Bronchial epithelial cell (primary cell): Measurements from ENCODE around the gene RETREG1. TPM values are rescaled to one million over a fixed set of nuclear protein-coding genes. Genes with fewer than 3 reads are reported as not detected.

ENCODE experiments used
- DNase-seq: peaks from one replicate; pipeline ENCODE4 v3.0.0-alpha.2; 2010; ENCODE audit warnings: low read depth
- FAIRE-seq: peaks from 2 replicates; lab custom pipeline; 2011; peaks lifted over from hg19 to GRCh38; lab: Jason Lieb, UNC
- H3K27me3 ChIP-seq: 2 replicates; pipeline ENCODE4 v1.5.1; 2011; ENCODE audit warnings: low read length; ENCODE audit not compliant: control insufficient read depth, insufficient read depth
- H3K36me3 ChIP-seq: 2 replicates; pipeline ENCODE4 v1.5.1; 2011; ENCODE audit warnings: low read length; ENCODE audit not compliant: control insufficient read depth, insufficient read depth
- H3K4me3 ChIP-seq: 2 replicates; pipeline ENCODE4 v1.5.1; 2011; ENCODE audit warnings: mild to moderate bottlenecking, low read depth, low read length, control low read depth
- CTCF ChIP-seq: IDR thresholded peaks from 2 replicates; pipeline ENCODE4 v1.5.1; 2011; ENCODE audit warnings: mild to moderate bottlenecking, moderate library complexity, low read length, control low read depth, inconsistent platforms; ENCODE audit not compliant: insufficient read depth, severe bottlenecking
- total RNA-seq: library from RNA; depleted of rRNA; stranded (reverse); fragments of >200 nt; gene quantifications from 2 replicates; pipeline ENCODE4 v1.2.1, GENCODE V29; 2014

RETREG1 gene
- total RNA-seq, 1 donor from 2014 or later: 0.53 TPM

GRCh38 chr5:16490911-16491310, 125.9 kb downstream of the RETREG1 start:
- no peaks in the 10 kb centered on the region for H3K36me3 ChIP-seq
- no peaks in the 10 kb centered on the region for H3K27me3 ChIP-seq
- no peak for FAIRE-seq
- TF ChIP-seq CTCF: no peak
- no peak overlapping the region for H3K4me3 ChIP-seq
- DNase-seq: no peak

GRCh38 chr5:16489322-16489791, 127.4 kb downstream of the RETREG1 start:
- DNase-seq (peak; percentile 62), FAIRE-seq (no peak)
- peak; percentile 51 for TF ChIP-seq CTCF
- no peaks in the 10 kb centered on the region for H3K36me3 ChIP-seq
- no peak overlapping the region for H3K4me3 ChIP-seq
- no peaks in the 10 kb centered on the region for H3K27me3 ChIP-seq

GRCh38 chr5:16487456-16487855, 129.3 kb downstream of the RETREG1 start:
- FAIRE-seq: no peak
- Histone ChIP-seq H3K36me3 (no peaks in the 10 kb centered on the region), H3K27me3 (no peaks in the 10 kb centered on the region), H3K4me3 (no peak overlapping the region)
- TF ChIP-seq CTCF: no peak
- DNase-seq: no peak

GRCh38 chr5:16486711-16487111, 130.1 kb downstream of the RETREG1 start:
- no peak for DNase-seq
- Histone ChIP-seq H3K36me3 (no peaks in the 10 kb centered on the region), H3K4me3 (no peak overlapping the region), H3K27me3 (no peaks in the 10 kb centered on the region)
- no peak for TF ChIP-seq CTCF
- peak; percentile 18 for FAIRE-seq

- TF ChIP-seq CTCF: no peak
- H3K36me3 ChIP-seq: no peaks in the 10 kb centered on the region
- H3K4me3 ChIP-seq: no peak overlapping the region
- FAIRE-seq (no peak), DNase-seq (no peak)
- no peaks in the 10 kb centered on the region for H3K27me3 ChIP-seq
Measured at GRCh38 chr5:16485656-16486055, 131.1 kb downstream of the RETREG1 start.

GRCh38 chr5:16484081-16484480, 132.7 kb downstream of the RETREG1 start:
- no peak for TF ChIP-seq CTCF
- no peak overlapping the region for H3K4me3 ChIP-seq
- H3K36me3 ChIP-seq: no peaks in the 10 kb centered on the region
- peak; percentile 83 for DNase-seq
- no peak for FAIRE-seq
- no peaks in the 10 kb centered on the region for H3K27me3 ChIP-seq
